Hematopoietic multipotent progenitor cell (in vitro differentiated cells): ENCODE measurements around the gene BRINP1. TPM values are rescaled to one million over a fixed set of nuclear protein-coding genes. Genes with fewer than 3 reads are reported as not detected.

Source experiments
- DNase-seq, 3 donors: peaks; one replicate each; pipeline ENCODE4 v3.0.0-alpha.2; 2011 to 2015; ENCODE audit warnings: low read depth in 2 of 3, low spot score in 2 of 3
- total RNA-seq: library from RNA; depleted of rRNA; stranded (reverse); fragments of >200 nt; gene quantifications from one replicate; pipeline ENCODE4 v1.2.3, GENCODE V29; 2012

The BRINP1 gene
- total RNA-seq, 1 donor: not detected

DNA sequence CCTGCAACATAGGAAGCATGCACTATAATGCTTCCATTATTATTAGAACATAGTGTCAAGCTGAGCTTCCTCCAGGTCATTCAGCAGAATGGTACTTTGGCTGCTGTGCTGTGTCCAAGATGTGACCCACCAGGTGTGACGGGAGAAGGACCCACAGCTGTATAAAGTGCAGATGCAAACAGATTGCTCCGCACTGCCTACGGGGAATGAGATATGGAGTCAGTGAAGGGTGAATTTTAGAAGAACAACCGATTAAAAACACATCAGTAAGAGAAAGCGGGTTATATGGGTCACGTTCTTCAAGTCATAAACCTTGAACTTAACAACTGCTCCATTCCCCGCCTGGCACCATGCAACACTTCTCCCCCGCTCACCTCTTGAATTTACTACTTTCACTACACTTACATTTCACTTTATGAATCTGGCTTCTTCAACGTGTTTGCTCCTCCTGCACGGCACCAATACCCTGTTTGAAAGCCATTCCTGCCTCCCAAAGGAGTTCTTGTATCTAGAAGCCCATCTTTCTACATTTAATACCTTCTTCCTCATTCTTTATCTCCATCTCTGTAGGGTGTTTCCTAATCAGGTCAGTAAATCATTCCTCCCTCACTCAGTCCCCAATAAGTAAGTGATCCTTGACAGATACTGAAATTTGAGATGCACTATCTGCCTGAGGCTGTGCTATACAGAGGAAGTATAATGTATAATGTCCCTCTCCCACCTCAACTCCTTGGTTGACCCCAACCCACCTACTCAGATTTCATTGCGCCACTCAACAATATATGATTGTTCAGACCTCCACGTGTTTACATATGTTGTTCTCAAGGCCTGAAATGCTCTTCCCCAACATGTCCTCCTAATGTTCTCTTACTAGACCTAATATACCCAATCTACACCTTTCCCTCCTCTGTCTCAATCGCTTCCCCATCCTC is 25.9 kb downstream of the BRINP1 start:
- DNase-seq: no peak

- no peak for DNase-seq
Observed at GRCh38 chr9:119339056-119339455, 30.2 kb downstream of the BRINP1 start.

- DNase-seq: no peak
Observed at GRCh38 chr9:119337573-119337972, 31.7 kb downstream of the BRINP1 start.

- DNase-seq: no peak
Observed at GRCh38 chr9:119334745-119335144, 34.5 kb downstream of the BRINP1 start.

DNA sequence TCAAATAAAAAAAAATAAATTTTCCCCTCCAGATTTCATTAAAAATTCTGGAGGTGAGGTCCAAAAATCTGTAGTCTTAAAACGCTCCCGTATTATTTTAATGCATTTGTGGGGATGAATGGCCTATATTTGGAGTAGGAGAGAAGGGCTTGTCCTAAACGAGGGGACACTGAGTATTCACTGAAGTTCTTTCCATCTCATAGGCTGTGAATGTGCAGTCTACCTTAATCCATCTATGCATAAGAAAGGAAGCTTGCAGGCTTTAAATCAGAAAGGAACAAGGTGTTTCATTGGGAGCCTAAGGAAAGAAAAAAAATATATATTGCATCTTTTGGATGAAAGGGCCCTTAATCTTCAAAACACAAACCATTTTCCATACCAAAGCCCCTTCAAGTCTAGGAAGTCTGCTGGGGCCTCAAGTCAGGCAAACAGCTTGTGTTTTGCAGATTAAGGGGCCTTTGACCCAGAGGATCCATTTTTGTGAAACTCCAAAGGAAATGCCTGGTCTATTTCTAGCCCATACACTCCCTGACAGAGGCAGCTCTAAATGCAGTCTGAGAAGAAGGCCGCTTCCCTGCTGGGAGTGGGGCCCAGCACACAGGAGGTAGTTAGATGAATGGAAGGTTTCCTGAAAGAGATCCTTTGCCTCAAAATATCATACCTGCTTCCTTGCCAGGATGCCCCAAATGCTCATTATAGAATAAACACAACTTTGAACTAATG is 35.6 kb downstream of the BRINP1 start:
- DNase-seq: no peak

DNA sequence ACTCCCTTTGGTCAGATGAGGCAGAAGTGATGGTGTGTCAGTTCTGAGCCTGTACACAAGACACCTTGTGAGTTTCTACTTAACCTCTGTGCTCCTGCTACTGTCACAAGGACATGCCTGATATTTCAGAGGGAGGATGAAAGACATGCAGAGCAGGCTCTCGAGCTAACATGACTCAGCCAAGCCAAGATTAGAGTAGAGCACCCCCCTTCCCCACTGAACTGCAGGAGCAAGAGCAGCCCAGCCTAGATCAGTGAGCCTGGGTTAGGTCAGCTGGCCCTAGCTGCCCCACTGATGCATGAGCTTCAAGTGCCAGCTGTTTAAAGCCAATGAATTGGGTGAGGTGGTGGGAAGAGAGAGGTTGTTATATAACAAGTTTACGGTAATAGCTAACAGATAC is 36.7 kb downstream of the BRINP1 start:
- no peak for DNase-seq

- DNase-seq: no peak
Observed at GRCh38 chr9:119322184-119322583, 47.1 kb downstream of the BRINP1 start.

DNA sequence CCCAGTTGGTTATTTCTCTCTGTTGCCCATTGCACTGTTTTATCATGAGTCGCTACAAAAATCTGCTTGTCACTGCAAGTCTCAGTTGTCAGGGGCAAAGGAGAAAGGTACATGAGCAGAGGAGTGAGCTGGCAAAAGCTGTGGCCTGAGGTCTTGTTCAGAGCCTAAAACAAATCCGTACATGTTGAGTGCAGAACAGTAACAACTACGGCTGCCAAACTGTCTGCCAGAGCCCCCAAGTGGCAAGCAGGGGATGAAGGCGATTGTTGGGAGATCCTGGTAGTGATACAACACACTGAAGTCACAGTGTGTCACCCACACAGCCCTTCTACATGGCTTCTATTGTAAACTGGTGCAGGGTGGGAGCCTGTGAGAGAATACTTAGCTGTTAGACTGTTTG is 50.9 kb downstream of the BRINP1 start:
- DNase-seq: no peak

DNA sequence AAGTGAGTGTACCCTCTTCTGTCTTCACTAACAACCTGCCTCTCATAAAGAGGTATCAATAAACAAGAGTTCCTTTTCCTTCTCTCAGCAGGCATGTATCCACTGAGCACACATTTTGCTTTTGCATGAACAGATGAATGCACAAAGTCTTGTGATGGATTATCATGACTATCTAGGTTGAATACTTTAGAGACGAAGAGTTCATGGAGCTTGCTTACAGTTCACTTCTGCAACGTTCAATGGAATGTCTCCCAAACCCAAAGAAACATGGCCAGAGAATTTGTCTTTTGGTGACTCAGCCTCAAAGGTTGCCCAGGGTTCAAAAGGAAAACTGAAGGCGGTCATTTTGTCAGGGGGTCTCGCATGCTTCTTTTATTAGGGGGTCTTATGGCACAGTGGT is 55.4 kb downstream of the BRINP1 start:
- DNase-seq: no peak

DNA sequence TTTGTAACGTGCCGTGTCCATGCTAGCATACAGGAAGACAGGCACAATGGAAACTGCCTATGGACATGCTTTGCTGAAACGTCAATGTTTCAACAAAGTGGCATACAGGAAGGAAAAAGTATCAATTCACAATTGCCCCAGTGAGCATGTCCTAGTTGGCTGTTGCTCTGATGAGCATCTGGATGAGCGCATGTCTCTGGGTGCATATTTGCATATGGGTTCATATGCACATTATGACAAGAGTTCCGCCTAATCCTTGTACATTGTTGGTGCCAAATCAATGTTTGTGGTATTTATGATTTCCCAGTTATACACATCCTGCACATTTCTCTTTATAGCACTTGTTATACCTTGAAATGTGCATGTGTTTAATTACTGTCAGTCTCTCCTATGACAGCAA is 58.5 kb downstream of the BRINP1 start:
- DNase-seq: no peak

GRCh38 chr9:119307471-119307870 is 61.8 kb downstream of the BRINP1 start:
- DNase-seq: no peak

GRCh38 chr9:119304555-119304954 is 64.7 kb downstream of the BRINP1 start:
- no peak for DNase-seq

- no peak for DNase-seq
Observed at GRCh38 chr9:119302988-119303698, 66.1 kb downstream of the BRINP1 start.

DNA sequence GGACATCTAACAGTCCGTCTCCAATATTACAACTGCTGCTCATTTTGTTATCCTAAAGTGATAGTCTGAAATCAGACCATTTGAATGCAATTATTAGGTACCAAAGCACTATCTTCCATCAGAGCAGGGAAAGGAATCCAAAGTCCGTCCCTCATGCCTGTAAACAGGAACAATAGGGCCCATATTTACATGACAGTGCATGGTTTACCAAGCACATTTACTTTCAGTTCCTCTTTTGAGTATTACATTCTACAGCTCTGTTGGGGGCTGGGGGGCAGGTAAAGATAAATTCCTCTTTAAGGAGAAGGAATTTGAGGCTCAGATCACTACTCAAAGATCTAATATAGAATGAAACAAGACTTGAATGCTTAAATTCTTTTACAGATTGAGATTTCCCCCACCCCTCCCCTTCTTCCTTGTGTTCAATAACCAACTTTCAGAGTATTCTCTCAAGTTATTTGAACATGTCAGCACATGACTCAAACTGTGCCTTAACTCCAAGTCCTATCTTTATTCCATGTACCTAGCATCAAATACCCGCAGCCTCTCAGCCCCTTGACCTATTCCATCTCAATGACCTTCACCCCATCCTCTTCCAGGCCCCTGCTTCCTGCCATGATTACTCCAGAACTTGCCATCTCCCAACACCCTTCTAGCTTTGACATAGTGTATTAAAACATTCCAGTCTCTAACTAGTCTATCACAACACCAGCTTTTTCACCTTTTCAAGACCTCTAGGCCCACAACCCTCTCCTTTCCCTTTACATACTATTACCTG is 71.0 kb downstream of the BRINP1 start:
- no peak for DNase-seq

DNA sequence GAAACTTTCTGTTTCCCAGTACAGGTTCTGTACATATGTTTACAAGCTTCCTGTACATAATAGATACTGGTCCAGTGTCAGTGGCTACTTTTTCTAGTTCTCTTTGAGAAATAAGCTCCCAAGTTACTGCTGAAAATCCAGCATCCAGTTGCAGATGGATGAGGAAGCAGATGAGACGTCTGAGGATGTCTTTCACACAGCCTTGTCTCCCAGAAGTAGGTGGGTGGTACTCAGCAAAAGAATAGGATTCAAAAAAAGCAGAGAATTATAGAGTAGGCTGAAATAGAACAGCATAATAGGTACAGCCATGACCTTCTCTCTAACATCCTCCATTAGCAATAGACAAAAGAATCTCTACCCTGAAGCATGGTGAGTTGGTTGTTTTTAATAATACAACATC is 77.7 kb downstream of the BRINP1 start:
- DNase-seq: no peak

DNA sequence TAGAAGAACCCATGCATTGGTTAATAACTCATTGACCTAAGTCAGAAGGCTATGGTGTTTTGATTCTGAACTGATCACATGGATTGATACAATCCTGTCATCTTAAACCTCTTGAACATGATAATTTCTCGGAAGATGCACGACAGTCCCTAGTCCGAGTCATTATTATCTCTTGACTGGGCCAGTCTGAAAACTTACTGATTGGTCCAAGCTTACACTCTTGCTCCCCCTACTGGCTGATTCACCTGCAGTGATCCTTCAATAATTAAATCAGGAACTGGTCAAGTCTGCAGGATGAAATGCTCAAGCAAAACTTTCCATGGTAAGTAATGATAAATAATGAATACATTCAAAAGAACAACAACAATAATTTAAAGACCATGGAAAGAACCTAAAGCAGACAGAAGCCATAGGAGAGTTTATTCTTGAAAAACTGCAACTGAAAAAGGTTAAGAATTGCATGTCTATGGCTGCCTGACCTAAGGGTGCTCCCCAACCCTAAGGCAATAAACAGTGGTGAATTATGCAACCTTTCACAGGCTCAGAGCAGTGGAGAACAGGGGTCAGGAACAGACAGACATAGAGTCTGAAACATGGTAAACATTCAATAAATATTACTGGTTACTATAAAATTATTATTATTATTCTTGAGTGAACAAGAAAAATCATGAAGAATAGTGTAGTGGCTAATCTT is 79.3 kb downstream of the BRINP1 start:
- DNase-seq: peak in 2 of 3 donors; percentile 40 to 69

GRCh38 chr9:119284587-119285337 is 84.5 kb downstream of the BRINP1 start:
- no peak for DNase-seq

DNA sequence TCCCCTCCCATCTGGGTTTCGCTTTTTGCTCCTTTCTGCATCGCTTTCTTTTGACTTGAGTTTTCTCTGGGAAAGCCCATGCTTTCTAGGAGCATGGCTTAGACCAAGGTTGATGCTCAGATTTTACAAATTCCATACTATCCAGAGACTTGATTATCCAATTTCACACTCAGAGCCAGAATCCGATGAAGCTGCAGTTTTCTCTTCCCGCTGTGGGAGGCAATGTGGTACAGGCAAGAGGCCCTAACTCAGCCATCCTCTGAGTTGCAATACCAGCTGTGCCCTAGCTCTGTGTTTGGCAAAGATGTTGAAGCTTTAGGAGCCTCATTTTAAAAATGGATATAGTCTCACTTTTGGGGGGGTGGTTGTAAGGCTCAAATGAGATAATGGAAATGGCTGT is 85.1 kb downstream of the BRINP1 start:
- no peak for DNase-seq

- DNase-seq: no peak
Observed at GRCh38 chr9:119283078-119283794, 86.0 kb downstream of the BRINP1 start.
